NB4 (cell line): ENCODE data around the gene CYBB.

Experiments
- POLR2A ChIP-seq: IDR thresholded peaks from 2 replicates; pipeline ENCODE4 v1.6.1; 2011; ENCODE audit warnings: mild to moderate bottlenecking; ENCODE audit not compliant: insufficient read length; ENCODE audit errors: extremely low read depth
- TF ChIP-seq, protein P1 (sequence below): IDR thresholded peaks from one replicate; pipeline ENCODE4 v1.5.1; 2012; ENCODE audit warnings: low read depth, low read length

DNA sequence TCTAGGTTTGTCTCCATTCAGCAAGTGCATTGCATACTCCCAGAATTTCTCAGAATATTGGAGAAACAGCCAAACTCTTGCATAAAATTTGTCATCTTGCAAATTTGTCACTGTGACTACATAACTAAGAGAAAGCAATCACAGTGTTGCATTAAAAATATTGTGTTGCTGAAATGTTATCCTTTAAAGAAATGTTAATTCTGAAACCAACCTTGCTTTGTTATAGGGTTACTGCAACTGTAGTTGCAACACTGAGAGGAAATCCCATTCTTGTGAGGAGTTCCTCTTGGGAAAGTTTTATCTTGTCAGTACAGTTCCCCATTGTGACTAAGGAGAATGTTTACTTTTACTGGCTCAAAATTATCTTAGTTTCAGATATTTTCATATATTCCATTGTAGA is 20.9 kb downstream of the CYBB start:
- TF ChIP-seq, protein P1, sequence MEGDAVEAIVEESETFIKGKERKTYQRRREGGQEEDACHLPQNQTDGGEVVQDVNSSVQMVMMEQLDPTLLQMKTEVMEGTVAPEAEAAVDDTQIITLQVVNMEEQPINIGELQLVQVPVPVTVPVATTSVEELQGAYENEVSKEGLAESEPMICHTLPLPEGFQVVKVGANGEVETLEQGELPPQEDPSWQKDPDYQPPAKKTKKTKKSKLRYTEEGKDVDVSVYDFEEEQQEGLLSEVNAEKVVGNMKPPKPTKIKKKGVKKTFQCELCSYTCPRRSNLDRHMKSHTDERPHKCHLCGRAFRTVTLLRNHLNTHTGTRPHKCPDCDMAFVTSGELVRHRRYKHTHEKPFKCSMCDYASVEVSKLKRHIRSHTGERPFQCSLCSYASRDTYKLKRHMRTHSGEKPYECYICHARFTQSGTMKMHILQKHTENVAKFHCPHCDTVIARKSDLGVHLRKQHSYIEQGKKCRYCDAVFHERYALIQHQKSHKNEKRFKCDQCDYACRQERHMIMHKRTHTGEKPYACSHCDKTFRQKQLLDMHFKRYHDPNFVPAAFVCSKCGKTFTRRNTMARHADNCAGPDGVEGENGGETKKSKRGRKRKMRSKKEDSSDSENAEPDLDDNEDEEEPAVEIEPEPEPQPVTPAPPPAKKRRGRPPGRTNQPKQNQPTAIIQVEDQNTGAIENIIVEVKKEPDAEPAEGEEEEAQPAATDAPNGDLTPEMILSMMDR, result no peak
- no peak for TF ChIP-seq POLR2A
